NCI-H226 (cell line): ENCODE measurements around the gene PGLYRP2.

Experiments
- DNase-seq: peaks from one replicate; pipeline ENCODE4 v3.0.0-alpha.2; 2015

Gene PGLYRP2

DNA sequence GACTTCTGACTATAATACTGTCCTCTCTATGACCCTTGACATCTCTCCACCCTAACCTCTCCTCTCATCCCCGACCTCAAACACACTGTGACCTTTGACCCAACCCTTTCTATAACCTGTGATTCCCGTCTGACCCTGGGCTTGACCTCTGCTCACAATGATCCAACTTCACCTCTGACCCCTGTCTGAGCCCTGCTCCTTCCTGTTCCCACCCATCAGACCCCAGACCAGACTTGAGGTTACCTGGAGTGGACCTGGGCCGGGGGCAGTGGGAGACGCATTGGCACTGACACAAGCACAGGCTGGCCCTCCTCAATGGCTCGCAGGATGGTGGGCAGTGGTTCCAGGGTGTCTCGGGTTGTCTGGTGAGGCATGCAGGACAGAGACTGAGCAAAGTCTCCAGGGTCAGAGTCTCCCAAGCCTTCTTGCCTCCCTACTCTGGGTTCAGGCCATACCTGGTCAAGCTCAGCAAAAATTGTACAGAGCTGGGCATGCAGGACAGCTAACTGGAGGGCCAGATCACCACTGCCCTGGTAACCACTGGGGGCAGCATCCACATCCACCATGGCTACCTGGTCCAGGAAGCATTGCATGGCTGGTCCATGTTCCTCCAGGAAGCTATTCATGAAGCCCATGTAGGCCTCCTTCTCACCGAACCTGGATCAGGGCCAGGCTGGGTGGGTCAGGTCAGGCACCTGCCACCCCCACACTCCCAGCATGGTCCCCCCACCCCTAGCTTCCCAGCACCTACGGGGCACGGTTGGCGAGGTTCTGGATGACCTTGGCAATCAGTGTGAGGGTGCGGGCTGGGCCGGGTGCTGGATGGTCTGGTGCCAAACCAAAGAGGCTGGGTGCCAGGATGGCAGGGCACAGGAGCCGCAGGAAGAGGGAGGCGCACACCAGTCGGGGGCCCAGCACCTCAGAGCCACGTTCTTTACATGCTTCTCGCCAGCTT lies 25.1 kb downstream of the PGLYRP2 start:
- DNase-seq = no peak

GRCh38 chr19:15453091-15453578 lies 26.2 kb downstream of the PGLYRP2 start:
- no peak for DNase-seq

DNA sequence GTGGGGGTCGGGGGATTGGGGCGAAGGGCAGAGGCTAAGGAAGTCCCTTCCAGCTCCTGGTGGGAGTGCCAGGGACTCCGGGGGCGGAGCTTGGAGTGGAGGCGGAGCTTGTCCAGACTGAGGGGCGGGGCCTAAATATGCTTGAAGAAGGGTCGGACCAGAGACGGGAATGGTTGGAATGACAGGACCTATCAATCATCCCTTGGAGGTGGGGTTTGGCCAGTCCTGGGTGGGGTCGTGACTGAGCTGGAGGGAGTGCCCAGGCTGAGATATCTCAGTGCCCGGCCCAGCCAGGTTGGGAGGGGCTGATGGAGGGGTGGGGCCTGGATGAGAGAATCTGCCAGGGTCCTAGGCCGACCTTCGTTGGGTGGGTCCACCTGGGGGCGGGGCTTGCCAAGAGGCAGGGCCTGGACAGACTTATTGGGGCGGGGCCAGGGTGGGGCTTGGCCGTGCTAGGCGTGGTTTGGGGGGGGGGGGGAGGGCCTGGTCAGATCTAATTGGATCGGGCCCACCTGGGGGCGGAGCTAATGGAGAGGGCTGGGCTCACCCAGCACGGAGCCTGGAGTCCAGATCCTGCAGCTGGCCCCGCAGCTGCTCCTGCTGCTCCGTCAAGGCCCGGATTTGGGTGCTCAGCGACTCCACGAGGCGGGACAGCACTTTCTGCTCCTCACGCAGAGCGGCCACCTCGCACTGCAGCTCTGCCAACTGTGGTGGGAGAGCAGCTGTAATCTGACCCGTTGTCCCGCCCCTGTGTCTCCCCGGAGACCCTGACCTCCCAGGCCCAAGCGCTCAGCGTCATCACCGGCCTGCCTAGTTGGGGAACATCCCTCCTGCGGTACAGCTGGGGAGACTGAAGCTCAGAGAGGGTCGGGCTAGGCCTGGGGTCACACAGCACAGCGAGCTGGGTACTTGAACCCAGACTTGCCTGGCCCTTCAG lies 26.9 kb downstream of the PGLYRP2 start:
- DNase-seq = peak; percentile 87

DNA sequence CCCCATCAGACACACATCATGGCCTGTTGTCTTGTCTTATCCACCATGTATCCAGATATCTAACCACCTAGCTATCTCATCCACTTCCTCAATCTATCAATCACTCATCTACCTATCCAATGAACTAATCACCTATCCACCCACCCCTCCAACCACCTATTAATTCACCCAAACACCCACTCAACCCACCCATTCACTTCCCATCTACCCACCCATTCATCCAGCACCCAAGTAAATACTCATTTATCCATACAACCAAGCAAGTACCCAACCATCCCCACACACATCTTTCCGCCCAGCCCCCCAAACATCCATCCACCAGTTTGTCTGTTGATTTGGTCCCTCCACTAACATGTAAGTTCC lies 28.8 kb downstream of the PGLYRP2 start:
- DNase-seq = no peak

DNA sequence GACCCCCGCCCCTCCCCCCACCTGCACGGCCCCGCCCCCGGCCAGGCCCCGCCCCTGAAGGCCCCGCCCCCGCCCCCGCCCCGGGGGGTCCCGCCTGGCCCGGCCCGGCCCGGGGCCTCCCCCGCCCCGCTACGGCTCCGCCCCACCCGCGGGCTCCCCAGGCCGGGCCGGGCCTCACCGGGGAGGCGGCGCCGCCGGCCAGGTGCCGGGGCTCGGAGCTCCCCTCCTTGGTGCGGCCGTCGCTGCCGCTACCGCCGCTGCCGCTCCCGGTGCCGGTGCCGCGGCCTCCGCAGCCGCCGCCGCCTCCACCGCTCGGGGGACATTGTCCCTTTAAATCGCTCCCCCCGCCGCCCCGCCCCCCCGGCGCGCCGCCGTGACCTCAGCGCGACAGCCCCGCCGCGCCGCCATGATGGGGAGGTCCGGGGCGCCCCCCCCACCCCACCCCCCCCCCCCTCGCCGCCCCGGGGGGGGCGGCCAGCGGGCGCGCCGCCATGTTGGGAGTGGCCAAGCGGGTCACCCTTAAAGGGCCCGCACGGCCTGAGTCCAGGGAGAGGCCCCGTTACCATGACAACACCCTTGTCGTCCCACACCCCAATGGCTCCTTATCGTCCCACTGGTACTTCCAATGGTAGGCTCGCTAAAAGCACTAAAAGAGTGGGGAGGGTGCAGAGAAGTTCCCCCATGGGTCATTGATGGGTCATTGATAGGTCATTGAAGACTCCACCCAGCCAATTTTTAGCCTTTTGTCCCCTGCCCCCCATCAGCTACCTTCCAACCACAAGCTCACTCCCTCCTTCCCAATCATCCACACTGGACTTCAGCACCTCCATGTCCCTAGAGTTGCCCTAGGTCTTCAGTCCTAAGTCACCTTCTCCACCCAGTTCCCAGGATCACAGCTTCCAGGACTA lies 29.4 kb downstream of the PGLYRP2 start, which contains the start of gene WIZ:
TSS of gene WIZ (minus strand) at position 337 of the 908 bp plus-strand sequence. CDS start 1,649 bp downstream, outside the sequence.
- peak; percentile 39 for DNase-seq

DNA sequence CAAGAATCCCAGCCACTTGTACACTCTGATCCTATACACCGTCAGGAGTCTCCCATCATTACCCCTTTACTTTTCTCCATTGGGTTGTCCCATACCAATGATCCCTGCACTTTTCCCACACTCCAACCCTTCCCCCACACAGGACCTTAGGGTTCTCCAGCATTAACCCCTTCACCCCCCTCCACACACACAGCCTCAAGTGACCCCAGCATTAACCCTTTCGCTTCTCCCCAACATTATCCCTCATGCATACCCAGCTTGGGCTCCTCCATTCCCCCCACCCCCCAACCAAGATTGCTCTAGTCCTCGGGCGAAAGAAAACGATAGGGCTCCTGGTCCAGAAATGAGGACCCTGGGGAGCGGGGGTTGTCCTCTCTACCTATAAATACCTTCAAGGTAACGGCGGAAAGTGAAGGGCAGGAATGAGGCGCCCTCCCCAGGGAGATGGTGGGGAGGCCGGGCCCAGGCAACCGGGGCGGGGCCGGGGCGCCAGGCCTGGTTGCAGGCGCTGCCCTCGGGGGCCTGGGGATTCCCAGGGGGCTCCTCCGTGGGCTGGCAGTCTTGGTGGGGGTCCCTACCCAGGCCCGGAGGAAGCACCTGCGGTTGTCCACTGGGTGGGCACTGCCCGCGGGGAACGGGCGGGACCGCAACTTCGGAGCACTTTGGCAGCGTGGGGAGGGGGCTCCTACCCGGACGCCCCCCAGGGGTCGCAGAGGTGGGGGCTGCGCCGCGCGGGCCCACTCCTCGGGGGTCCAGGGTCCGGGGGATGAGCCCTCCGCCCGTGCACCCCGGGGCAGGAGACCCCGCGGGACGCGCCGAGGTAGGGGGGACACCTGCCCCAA lies 30.3 kb downstream of the PGLYRP2 start:
- no peak for DNase-seq

- DNase-seq = no peak
Observed at GRCh38 chr19:15448044-15448777, 31.1 kb downstream of the PGLYRP2 start.

GRCh38 chr19:15447057-15447456 lies 32.2 kb downstream of the PGLYRP2 start:
- no peak for DNase-seq

GRCh38 chr19:15445807-15446376 lies 33.4 kb downstream of the PGLYRP2 start:
- no peak for DNase-seq

DNA sequence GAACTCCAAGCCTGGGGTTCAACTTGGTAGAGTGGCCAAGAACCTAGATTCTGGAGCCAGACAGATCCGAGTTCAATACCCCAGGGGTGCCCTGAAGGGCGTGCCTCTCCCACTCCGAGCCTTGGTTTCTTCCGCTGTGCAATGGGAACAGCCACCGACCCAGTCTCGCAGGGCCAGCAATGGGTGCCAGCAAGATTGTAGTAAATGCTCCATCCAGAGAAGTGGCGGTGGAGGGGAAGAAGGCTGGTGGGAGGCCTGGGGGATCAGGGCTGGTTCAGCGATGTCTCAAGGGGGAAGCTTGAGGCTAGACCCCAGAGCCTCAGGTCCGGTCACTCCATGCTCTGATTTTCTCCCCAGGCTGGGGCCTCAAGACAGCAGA lies 34.1 kb downstream of the PGLYRP2 start:
- DNase-seq = no peak

- DNase-seq = no peak
Observed at GRCh38 chr19:15444505-15445226, 34.6 kb downstream of the PGLYRP2 start.

DNA sequence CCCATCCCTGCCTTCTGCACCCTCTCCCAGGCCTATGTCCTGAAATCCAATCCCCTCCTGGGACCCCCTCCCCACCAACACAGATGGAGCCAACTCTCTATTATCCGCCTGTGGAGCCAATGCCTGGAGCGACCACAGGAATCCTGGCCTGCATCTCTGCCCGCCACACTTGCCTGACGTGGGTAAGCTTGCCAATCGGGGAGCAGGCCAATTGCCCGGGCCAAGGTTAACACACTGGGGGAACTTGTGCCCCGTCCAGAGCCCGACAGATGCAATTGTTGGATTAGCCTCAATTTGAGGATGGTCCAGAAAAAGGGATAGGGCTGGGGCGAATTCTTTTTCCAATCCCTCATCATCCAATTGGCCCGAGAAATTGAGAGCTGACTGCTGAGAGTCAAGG lies 35.5 kb downstream of the PGLYRP2 start:
- DNase-seq = no peak

DNA sequence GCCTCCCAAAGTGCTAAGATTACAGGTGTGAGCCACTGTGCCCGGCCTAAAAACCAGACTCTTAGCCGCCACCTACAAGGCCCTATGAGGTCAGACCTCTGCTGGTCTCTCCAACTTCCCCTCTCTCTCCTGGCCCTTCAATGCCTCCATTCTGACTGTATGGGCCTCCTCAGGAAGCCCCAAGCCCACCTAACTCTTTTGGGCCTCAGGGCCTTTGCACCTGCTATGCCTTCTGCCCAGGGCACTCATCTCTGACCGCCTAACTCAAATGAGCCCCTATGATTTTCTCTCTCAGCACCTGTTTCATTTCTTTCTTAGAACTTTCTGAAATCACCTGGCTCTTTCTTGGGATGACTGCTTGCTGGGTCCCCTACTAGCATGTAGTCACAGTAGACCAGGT lies 36.0 kb downstream of the PGLYRP2 start:
- DNase-seq = no peak

DNA sequence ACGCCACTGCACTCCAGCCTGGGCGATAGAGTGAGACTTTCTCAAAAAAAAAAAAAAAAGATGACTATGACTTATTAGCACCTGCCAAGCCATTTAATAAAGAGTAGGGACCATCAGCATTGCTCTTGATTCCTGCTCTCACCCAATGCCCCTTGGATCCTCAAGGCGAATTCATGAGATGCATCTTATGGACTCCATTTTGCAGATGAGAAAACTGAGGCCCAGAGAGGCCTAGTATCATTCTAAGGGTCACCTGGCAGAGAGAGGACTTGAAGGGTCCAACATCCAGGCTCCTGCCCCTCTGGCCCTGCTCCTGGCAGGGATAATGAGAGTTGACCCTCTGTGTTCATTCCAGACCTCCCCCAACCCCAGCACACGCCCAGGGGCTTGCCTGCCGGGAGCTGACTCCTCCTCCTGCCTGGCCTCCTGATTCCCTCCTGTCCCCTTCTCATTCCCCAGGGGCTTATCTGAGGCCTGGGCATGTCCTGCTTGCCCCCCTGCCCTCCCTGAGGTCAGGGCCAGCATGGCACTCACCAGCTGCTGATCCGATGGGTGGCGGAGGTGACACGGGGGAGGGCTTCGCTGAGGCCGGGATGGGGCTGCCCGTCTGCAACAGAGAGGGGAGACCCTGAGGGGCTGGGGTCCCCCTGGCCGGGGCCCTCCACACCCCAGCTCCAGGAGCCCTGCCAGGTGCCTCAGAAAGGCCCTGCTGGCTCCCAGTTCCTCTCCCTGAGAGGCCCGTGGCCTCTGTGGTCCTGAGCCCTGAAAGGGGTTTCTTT lies 37.0 kb downstream of the PGLYRP2 start:
- no peak for DNase-seq

DNA sequence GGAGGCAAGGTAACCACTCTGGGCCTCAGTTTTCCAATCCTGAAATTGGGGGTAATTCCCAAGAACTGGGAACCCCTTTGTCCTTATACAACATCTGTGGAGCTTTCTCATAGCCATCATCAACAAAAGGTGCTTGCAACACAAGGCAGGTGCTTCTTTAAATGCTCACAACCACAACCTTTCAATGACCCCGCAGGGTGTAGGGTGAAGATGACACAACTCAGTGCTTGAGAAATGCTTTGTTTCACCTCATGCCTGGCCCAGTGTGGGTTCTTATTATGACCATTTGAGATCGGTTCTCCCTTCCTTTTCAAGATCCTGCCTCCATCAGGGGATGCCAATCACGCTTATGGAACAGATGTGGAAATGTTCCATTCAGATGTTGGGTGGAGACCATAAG lies 38.0 kb downstream of the PGLYRP2 start:
- no peak for DNase-seq

DNA sequence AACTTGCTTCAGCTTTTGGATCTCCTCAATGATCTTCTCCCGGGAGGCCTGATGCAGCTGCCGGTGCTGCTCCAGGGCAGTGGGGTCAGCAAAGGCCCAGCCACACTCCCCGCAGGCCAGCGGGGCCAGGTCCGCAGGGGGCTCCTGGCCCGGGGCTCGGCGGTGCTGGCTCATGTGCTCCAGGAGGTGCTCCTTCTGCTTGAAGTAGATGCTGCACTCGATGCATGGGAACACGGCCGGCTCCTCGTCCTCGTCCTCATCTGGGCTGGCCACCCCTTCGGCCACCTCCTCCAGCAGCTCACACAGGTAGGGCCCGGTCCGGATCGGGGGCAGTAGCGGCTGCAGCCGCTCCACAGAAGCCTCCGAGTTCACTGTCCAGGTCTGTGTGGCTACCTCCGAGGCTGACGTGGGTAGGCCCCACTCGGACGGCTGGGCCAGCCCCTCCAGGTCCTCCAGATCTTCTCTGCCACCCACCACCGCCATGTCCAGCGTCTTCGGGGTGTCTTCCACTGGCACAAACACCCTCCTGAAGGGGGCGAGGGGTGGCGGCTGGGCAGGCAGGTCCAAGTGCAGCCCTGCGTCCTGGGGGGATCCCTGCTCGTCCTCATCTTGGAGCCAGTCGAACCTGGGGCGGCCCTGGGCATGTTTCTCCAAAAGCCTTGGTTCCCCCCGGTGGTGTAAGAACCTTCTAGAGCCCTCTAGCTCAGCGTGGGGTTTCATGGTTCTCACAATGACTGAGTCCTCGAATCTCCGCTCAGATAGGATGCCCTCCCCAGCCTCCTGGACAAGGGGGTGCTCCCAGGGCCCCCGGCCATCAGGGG lies 39.3 kb downstream of the PGLYRP2 start:
- DNase-seq = no peak

DNA sequence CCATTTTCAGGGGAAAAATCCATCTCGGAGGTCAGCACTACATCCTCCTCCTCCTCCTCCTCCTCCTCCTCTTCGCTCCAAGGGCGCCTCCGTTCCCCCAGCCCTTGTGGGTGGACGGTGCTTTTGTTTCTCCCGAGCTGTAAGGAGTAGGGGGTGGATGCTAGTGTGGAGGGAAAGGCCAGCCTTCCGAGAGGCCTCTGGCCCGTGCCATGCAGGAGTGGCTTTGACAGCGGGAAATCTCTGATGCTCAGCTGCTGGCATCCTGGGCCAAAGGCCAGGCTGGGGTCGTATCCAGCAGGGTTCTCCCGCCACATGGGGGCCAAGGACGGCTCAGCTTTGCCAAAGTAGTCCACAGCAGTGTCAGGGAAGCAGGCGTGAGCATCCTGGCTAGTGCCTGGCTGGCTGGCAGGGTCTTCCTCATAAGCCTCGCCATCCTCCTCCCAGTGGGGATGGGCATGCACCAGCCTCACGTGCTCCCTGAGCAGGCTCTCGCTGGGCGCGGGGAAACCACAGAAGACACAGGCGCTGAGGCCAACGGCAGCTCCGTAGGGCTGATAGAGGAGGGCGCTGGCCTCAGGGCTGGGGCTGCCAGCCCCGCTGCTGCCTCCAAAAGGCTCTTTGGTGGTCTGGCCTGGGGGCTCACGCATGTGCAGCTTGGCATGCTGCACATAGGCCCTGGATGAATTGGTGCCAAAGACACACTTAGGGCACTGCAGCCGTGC lies 40.1 kb downstream of the PGLYRP2 start:
- DNase-seq = no peak
